ENCODE data around the gene CLIC5. TPM values are rescaled to one million over a fixed set of nuclear protein-coding genes. Genes with fewer than 3 reads are reported as not detected.

CLIC5 gene
- 111 TPM for polyA plus RNA-seq
- long read RNA-seq, donor 1, full-length matches to known transcripts, result 5 of 5 reads
- long read RNA-seq, donor 1, partial matches to known transcripts, result 0 of 5 reads
- long read RNA-seq, donor 1, other reads (novel, unspliced or antisense), result 0 of 5 reads
- long read RNA-seq, donor 2, full-length matches to known transcripts, result 31 of 55 reads
- long read RNA-seq, donor 2, partial matches to known transcripts, result 24 of 55 reads
- long read RNA-seq, donor 2, other reads (novel, unspliced or antisense), result 0 of 55 reads
- long read RNA-seq, donor 3, full-length matches to known transcripts, result 29 of 50 reads
- long read RNA-seq, donor 3, partial matches to known transcripts, result 21 of 50 reads
- long read RNA-seq, donor 3, other reads (novel, unspliced or antisense), result 0 of 50 reads
- long read RNA-seq, donor 4, result 0 reads
- long read RNA-seq, donor 5, full-length matches to known transcripts, result 2 of 2 reads
- long read RNA-seq, donor 5, partial matches to known transcripts, result 0 of 2 reads
- long read RNA-seq, donor 5, other reads (novel, unspliced or antisense), result 0 of 2 reads
- long read RNA-seq, donor 6, full-length matches to known transcripts, result 23 of 37 reads
- long read RNA-seq, donor 6, partial matches to known transcripts, result 14 of 37 reads
- long read RNA-seq, donor 6, other reads (novel, unspliced or antisense), result 0 of 37 reads
- long read RNA-seq, donor 7, full-length matches to known transcripts, result 3 of 3 reads
- long read RNA-seq, donor 7, partial matches to known transcripts, result 0 of 3 reads
- long read RNA-seq, donor 7, other reads (novel, unspliced or antisense), result 0 of 3 reads
- long read RNA-seq, donor 8, full-length matches to known transcripts, result 21 of 39 reads
- long read RNA-seq, donor 8, partial matches to known transcripts, result 18 of 39 reads
- long read RNA-seq, donor 8, other reads (novel, unspliced or antisense), result 0 of 39 reads
- long read RNA-seq, donor 9, full-length matches to known transcripts, result 12 of 17 reads
- long read RNA-seq, donor 9, partial matches to known transcripts, result 5 of 17 reads
- long read RNA-seq, donor 9, other reads (novel, unspliced or antisense), result 0 of 17 reads
- long read RNA-seq, donor 10, full-length matches to known transcripts, result 27 of 59 reads
- long read RNA-seq, donor 10, partial matches to known transcripts, result 32 of 59 reads
- long read RNA-seq, donor 10, other reads (novel, unspliced or antisense), result 0 of 59 reads
- long read RNA-seq, donor 11, full-length matches to known transcripts, result 15 of 22 reads
- long read RNA-seq, donor 11, partial matches to known transcripts, result 7 of 22 reads
- long read RNA-seq, donor 11, other reads (novel, unspliced or antisense), result 0 of 22 reads

DNA sequence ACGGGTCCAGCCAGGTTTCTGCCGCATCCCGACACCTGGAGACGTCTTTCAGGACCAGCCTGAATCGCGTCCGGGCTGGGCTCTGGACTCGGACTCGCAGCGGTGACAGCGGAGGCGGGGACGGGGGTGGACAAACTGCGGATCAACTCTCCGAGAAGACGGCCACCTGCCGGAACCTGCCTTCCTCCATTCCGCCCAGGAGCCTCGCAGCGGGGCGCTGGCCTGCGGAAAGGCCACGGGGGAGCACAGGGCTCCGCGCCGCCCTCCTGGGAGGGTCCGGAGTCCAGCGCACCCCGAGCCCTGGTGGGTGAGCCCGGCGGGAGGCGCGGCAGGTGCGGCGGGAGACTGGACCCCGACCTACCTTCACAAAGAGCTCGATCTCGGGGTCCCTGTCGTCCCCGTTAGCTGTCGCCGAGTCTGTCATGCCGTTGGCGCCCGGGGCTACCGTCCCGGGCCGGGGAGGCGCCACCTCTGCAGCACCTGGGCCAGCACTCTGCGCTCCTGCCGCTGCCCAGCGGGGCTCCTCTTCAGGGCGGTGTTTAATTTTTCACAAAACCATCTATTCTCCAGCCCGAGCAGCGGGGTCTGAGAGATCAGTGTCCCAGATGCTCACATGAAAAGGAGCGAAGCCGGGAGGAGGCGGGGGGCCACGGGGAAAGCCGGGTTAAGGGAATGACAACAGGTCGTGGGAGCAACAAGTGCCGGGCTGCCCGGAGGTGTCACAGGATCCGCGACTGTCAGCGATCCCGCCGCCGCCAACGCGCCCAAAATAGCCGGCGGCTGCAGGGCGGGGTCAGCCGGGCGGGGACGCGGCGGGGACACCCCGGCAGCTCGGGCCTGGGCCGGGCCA, at the start of gene CLIC5:
Gene CLIC5 (minus strand): TSS at position 742 of the 850 bp plus-strand sequence. CDS start 318 bp downstream, at position 424.
- no peaks in the 10 kb centered on the region for H3K9me3 ChIP-seq (ENCODE audit: control insufficient read depth, low read depth, low read length)
- peak within 1 kb of the TSS; percentile 94 for H3K27ac ChIP-seq (ENCODE audit: low read length)
- H3K36me3 ChIP-seq (ENCODE audit: control insufficient read depth, insufficient read depth, low read length), result no peaks in the 10 kb centered on the region
- H3K4me3 ChIP-seq (ENCODE audit: low read length), result peak within 1 kb of the TSS; percentile 58
- DNase-seq, result peak in 1 of 2 donors; percentile 75
- H3K27me3 ChIP-seq (ENCODE audit: control insufficient read depth, insufficient read depth, low read length), result peaks cover 11% of the 10 kb centered on the region
- H3K4me1 ChIP-seq (ENCODE audit: control insufficient read depth, insufficient read depth, low read length), result peaks cover 37% of the 10 kb centered on the region
- no CpG with 5 or more reads among the region's 82 CpGs for WGBS (ENCODE audit: insufficient coverage, low lambda C conversion rate)

DNA sequence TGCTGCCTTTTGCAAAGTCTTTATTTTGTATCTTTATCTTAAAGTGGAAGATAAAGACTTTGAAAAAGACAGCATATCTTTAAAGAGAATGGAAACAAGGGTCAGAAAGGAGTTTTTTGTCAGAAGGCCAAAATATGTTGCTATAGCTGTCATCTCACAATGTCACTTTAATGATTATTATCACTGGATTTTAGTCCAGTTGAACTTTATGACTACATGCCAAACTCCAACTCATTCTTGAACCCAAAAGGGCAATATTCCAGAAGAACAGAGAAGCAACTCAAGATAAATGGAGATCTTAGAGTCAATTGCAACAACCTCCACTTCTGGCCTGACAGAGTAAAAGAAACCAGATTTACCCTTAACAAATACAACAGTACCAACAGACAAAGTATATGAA, 47.3 kb upstream of the CLIC5 start:
- Histone ChIP-seq H3K4me1 (ENCODE audit: control insufficient read depth, insufficient read depth, low read length) (peaks cover 46% of the 10 kb centered on the region), H3K27ac (ENCODE audit: low read length) (peak overlapping the region; percentile 88), H3K36me3 (ENCODE audit: control insufficient read depth, insufficient read depth, low read length) (peaks cover 4% of the 10 kb centered on the region)

DNA sequence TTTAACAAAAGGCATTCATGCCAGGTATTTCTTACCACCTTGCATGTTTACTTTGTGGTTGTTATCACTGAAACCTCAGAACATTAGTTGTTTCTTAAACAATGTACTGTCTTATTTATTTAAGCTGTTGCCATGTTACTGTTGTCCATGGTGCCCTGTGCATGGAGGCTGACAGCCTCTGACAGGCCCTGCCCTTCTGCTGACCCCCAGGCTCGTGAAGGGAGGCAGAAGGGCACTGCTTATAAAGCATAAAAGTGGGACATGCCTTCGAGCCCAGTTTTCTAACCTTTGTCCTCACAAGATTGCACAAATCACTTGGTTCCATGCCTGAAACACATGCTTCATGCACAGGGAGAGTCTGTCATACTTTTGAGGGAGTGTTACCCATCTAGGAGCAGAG, 46.7 kb upstream of the CLIC5 start:
- H3K27me3 ChIP-seq (ENCODE audit: control insufficient read depth, insufficient read depth, low read length), result no peaks in the 10 kb centered on the region
- DNase-seq, result peak; percentile 93 to 97
- no peak overlapping the region for H3K4me3 ChIP-seq (ENCODE audit: low read length)
- no peaks in the 10 kb centered on the region for H3K9me3 ChIP-seq (ENCODE audit: control insufficient read depth, low read depth, low read length)
- no CpG with 5 or more reads among the region's 2 CpGs for WGBS (ENCODE audit: insufficient coverage, low lambda C conversion rate)
- H3K36me3 ChIP-seq (ENCODE audit: control insufficient read depth, insufficient read depth, low read length), result peaks cover 4% of the 10 kb centered on the region
- peak overlapping the region; percentile 88 for H3K27ac ChIP-seq (ENCODE audit: low read length)
- H3K4me1 ChIP-seq (ENCODE audit: control insufficient read depth, insufficient read depth, low read length), result peaks cover 46% of the 10 kb centered on the region

More for the DNA sequence above, 47.3 kb upstream of the CLIC5 start:
- peak in 1 of 2 donors; percentile 54 for DNase-seq
- no peaks in the 10 kb centered on the region for H3K27me3 ChIP-seq (ENCODE audit: control insufficient read depth, insufficient read depth, low read length)
- H3K4me3 ChIP-seq (ENCODE audit: low read length), result no peak overlapping the region
- H3K9me3 ChIP-seq (ENCODE audit: control insufficient read depth, low read depth, low read length), result no peaks in the 10 kb centered on the region

DNA sequence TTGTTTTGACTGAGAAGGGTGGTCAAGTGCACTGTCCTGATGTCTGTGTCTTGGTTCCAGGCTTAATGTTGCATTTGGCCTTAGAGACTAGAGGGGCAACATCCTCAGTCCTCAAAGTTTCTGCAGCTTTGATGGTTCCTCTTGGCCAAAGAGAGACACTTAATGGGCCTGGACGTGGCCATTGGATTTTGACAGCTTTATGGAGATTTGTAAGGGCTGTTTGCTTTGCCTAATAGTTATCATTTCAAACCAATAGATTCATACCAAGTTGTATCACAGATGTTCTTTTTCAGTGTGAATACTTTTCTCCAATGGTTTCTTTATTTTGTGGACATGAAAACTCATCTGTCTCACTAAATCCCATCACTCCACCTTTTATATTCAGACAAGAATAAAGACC, 45.8 kb upstream of the CLIC5 start:
- Histone ChIP-seq H3K9me3 (ENCODE audit: control insufficient read depth, low read depth, low read length) (no peaks in the 10 kb centered on the region), H3K27me3 (ENCODE audit: control insufficient read depth, insufficient read depth, low read length) (no peaks in the 10 kb centered on the region), H3K4me1 (ENCODE audit: control insufficient read depth, insufficient read depth, low read length) (peaks cover 41% of the 10 kb centered on the region), H3K4me3 (ENCODE audit: low read length) (no peak overlapping the region), H3K27ac (ENCODE audit: low read length) (peak overlapping the region; percentile 88), H3K36me3 (ENCODE audit: control insufficient read depth, insufficient read depth, low read length) (no peaks in the 10 kb centered on the region)
- no CpG with 5 or more reads among the region's 1 CpG for WGBS (ENCODE audit: insufficient coverage, low lambda C conversion rate)
- DNase-seq, result no peak

DNA sequence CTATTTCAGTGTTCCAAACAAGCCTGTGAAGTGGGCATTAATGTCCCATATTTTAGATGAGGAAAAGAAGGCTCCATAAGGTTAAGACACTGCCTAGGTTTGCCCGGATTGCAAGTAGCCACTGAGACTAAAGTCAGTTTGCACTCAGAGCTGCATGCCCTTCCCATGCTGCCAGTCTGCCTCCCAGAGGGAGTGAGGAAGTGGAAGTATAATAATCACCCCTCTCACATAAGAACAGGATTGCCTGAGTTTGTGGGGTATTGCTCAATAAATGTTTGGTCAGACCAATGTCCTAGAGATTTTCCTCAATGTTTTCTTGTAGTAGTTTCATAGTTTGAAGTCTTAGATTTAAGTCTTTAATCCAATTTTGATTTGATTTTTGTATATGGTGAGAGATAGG, 43.9 kb upstream of the CLIC5 start:
- DNase-seq, result no peak
- no CpG with 5 or more reads among the region's 1 CpG for WGBS (ENCODE audit: insufficient coverage, low lambda C conversion rate)
- Histone ChIP-seq H3K4me1 (ENCODE audit: control insufficient read depth, insufficient read depth, low read length) (peaks cover 58% of the 10 kb centered on the region), H3K36me3 (ENCODE audit: control insufficient read depth, insufficient read depth, low read length) (no peaks in the 10 kb centered on the region), H3K4me3 (ENCODE audit: low read length) (no peak overlapping the region), H3K27me3 (ENCODE audit: control insufficient read depth, insufficient read depth, low read length) (no peaks in the 10 kb centered on the region), H3K27ac (ENCODE audit: low read length) (peak overlapping the region; percentile 58), H3K9me3 (ENCODE audit: control insufficient read depth, low read depth, low read length) (no peaks in the 10 kb centered on the region)

DNA sequence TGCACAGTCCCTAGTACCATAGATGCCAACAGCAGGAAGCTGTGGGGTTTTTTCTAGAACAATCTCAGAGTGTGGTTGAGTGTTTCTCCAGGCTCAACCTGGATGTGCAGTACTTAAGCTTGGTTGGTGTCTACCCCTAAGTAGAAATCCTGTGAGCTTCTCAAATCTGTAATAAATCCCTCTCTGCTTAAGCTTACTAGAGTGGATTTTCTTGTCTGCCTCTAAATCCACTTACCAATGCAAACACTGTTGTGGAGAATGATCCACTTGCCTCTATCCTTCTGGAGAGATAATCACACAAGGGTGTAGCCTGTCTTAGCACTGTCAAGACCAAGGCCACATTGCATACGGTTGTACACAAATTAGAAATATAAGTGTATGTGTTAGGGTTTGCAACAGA, 43.3 kb upstream of the CLIC5 start:
- Histone ChIP-seq H3K4me1 (ENCODE audit: control insufficient read depth, insufficient read depth, low read length) (peaks cover 65% of the 10 kb centered on the region), H3K9me3 (ENCODE audit: control insufficient read depth, low read depth, low read length) (no peaks in the 10 kb centered on the region), H3K27ac (ENCODE audit: low read length) (peak overlapping the region; percentile 58), H3K4me3 (ENCODE audit: low read length) (no peak overlapping the region), H3K27me3 (ENCODE audit: control insufficient read depth, insufficient read depth, low read length) (no peaks in the 10 kb centered on the region), H3K36me3 (ENCODE audit: control insufficient read depth, insufficient read depth, low read length) (no peaks in the 10 kb centered on the region)
- DNase-seq, result no peak
- WGBS (ENCODE audit: insufficient coverage, low lambda C conversion rate), result no CpG with 5 or more reads among the region's 1 CpG

DNA sequence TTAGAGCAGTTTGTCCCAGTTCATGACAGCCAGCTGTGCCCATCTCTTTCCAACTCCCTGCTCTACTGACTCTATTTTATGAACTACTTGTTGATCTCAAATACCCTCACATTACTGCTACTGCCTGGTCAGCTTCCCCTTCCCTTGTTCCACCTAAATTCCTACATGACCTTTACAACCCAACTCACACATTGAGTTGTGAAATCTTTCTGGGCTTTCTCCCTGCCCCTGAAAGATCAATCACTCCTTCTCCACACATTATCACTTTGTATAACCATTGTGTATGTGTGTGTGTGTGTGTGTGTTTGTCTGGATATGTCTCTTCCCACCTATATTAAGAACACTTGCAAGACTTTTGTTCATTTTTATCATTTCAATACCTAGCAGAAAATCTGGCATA, 42.1 kb upstream of the CLIC5 start:
- no peak for DNase-seq
- H3K4me3 ChIP-seq (ENCODE audit: low read length), result no peak overlapping the region
- H3K27me3 ChIP-seq (ENCODE audit: control insufficient read depth, insufficient read depth, low read length), result no peaks in the 10 kb centered on the region
- peak overlapping the region; percentile 41 for H3K27ac ChIP-seq (ENCODE audit: low read length)
- peaks cover 64% of the 10 kb centered on the region for H3K4me1 ChIP-seq (ENCODE audit: control insufficient read depth, insufficient read depth, low read length)
- no peaks in the 10 kb centered on the region for H3K36me3 ChIP-seq (ENCODE audit: control insufficient read depth, insufficient read depth, low read length)
- no peaks in the 10 kb centered on the region for H3K9me3 ChIP-seq (ENCODE audit: control insufficient read depth, low read depth, low read length)

DNA sequence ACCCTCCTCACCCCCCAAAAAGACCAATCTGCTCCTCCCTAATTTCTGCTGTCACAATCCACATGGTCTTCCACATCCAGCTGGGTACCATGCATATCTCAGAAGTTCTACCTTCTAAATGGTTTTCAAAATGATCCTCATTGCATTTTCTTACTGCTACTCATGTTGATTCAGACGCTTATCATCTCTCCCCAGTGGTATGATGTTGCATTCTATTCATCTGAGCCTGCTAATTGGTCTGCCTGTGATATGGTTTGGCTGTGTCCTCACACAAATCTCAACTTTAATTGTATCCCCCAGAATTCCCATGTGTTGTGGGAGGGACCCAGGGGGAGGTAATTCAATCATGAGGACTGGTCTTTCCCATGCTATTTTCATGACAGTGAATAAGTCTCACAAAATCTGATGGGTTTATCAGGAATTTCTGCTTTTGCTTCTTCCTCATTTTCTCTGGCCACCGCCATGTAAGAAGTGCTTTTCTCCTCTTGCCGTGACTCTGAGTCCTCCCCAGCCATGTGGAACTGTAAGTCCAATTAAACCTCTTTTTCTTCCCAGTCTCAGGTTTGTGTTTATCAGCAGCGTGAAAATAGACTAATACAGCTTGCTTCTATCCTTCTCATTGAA, 41.4 kb upstream of the CLIC5 start:
- Histone ChIP-seq H3K9me3 (ENCODE audit: control insufficient read depth, low read depth, low read length) (no peaks in the 10 kb centered on the region), H3K4me3 (ENCODE audit: low read length) (no peak overlapping the region), H3K4me1 (ENCODE audit: control insufficient read depth, insufficient read depth, low read length) (peaks cover 69% of the 10 kb centered on the region), H3K27me3 (ENCODE audit: control insufficient read depth, insufficient read depth, low read length) (no peaks in the 10 kb centered on the region), H3K27ac (ENCODE audit: low read length) (peak overlapping the region; percentile 11), H3K36me3 (ENCODE audit: control insufficient read depth, insufficient read depth, low read length) (no peaks in the 10 kb centered on the region)
- DNase-seq, result no peak
- 40% methylated on average over 1 of the region's 4 CpGs for whole genome bisulfite sequencing (ENCODE audit: insufficient coverage, low lambda C conversion rate)

DNA sequence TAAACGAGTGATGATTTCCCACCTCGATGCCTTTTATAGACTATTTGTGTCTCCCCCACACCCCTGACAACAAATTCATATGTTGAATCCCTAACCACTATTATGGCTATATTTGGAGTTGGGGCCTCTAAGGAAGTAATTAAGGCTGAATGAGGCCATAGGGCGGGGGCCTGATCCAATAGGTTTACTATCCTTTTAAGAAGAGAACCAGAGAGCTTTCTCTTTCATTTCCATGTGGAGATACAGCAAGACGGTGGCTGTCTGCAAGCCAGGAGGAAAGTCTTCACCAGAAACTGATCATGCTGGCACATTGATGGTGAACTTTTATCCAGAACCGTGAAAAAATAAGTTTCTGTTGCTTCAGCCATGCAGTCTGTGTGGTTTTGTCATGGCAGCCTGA, 38.9 kb upstream of the CLIC5 start:
- Histone ChIP-seq H3K27me3 (ENCODE audit: control insufficient read depth, insufficient read depth, low read length) (no peaks in the 10 kb centered on the region), H3K36me3 (ENCODE audit: control insufficient read depth, insufficient read depth, low read length) (no peaks in the 10 kb centered on the region), H3K4me1 (ENCODE audit: control insufficient read depth, insufficient read depth, low read length) (peaks cover 65% of the 10 kb centered on the region), H3K9me3 (ENCODE audit: control insufficient read depth, low read depth, low read length) (no peaks in the 10 kb centered on the region), H3K27ac (ENCODE audit: low read length) (peak overlapping the region; percentile 96), H3K4me3 (ENCODE audit: low read length) (no peak overlapping the region)
- DNase-seq, result peak; percentile 48 to 80
- no CpG with 5 or more reads among the region's 5 CpGs for WGBS (ENCODE audit: insufficient coverage, low lambda C conversion rate)

All from large intestine (tissue), 12 donors.